Measurements from ENCODE around the gene MCF2L. TPM values are rescaled to one million over a fixed set of nuclear protein-coding genes. Genes with fewer than 3 reads are reported as not detected.

MCF2L gene
- total RNA-seq, 3 donors from 2014 or later, result 33.4 to 77.3 (median 38.6) TPM

DNA sequence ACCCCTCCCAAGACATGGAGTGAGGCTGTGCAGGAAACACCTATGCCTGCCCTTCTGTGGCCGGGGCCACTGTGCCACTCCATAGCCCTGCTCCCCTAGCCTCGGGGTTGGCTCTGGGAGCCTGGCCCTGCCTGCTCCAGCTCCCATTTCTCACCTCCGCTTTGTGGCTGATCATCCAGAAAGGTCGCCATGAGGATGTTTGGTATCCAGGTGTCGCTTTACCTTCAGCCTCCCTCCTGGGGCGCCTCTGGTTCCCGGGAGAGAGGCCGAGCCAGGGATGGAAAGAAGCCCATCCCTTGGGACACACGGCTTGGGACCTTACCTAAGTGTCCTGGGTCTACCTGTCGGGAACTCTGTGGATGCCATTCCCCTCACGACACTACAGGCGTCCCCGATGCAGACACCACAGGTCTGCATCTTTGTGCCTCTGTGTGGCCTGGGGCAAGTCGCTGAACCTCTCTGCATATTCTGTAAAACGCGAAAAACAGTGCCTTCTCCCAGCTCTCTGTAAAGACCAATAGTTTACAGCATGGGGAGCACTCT, 3.4 kb upstream of the MCF2L start:
- intact Hi-C loops (cut with DNase I; ENCODE audit: low total_unique reads), result no loop called here
- Histone ChIP-seq H3K9me3 (no peaks in the 10 kb centered on the region), H3K4me3 (no peak overlapping the region), H3K4me1 (no peaks in the 10 kb centered on the region), H3K27me3 (no peaks in the 10 kb centered on the region), H3K27ac (peak overlapping the region in 1 of 2 donors; percentile 66), H3K36me3 (no peaks in the 10 kb centered on the region)
- TF ChIP-seq POLR2AphosphoS5 (IDR thresholded peaks at IDR 0.05) (no peak), POLR2A (IDR thresholded peaks at IDR 0.05) (no peak)
- TF ChIP-seq, protein P1, sequence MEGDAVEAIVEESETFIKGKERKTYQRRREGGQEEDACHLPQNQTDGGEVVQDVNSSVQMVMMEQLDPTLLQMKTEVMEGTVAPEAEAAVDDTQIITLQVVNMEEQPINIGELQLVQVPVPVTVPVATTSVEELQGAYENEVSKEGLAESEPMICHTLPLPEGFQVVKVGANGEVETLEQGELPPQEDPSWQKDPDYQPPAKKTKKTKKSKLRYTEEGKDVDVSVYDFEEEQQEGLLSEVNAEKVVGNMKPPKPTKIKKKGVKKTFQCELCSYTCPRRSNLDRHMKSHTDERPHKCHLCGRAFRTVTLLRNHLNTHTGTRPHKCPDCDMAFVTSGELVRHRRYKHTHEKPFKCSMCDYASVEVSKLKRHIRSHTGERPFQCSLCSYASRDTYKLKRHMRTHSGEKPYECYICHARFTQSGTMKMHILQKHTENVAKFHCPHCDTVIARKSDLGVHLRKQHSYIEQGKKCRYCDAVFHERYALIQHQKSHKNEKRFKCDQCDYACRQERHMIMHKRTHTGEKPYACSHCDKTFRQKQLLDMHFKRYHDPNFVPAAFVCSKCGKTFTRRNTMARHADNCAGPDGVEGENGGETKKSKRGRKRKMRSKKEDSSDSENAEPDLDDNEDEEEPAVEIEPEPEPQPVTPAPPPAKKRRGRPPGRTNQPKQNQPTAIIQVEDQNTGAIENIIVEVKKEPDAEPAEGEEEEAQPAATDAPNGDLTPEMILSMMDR (IDR thresholded peaks at IDR 0.05), result no peak
- DNase-seq (ENCODE audit: low spot score in 2 of 2), result peak in 1 of 2 donors; percentile 19

DNA sequence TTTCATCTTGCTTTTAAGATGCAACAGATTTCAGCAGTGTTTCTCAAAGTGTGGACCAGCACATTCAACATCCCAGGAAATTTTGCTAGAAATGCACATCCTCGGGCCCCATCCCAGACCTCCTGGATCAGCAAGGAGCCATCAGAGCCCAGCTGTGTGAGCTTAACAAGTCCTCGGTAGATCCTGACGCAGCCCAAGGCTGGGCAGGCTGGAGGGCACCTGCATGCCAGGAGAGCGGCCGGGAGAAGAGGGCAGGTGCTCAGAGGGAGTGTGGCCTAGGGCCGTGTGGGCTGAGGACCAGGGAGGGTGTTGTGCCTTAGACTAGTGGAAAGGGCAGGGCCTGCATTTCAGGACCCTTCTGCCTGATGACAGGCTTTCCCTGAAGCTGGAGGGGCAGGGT, 2.2 kb upstream of the MCF2L start:
- Histone ChIP-seq H3K9me3 (no peaks in the 10 kb centered on the region), H3K4me3 (no peak overlapping the region), H3K27me3 (no peaks in the 10 kb centered on the region), H3K36me3 (no peaks in the 10 kb centered on the region), H3K4me1 (no peaks in the 10 kb centered on the region), H3K27ac (no peak overlapping the region)
- intact Hi-C loops (cut with DNase I; ENCODE audit: low total_unique reads), result no loop called here
- peak in 1 of 2 donors; percentile 33 for DNase-seq (ENCODE audit: low spot score in 2 of 2)
- TF ChIP-seq POLR2A (IDR thresholded peaks at IDR 0.05), result no peak
- TF ChIP-seq, protein P1 (IDR thresholded peaks at IDR 0.05), result no peak
- no peak for TF ChIP-seq POLR2AphosphoS5 (IDR thresholded peaks at IDR 0.05)

DNA sequence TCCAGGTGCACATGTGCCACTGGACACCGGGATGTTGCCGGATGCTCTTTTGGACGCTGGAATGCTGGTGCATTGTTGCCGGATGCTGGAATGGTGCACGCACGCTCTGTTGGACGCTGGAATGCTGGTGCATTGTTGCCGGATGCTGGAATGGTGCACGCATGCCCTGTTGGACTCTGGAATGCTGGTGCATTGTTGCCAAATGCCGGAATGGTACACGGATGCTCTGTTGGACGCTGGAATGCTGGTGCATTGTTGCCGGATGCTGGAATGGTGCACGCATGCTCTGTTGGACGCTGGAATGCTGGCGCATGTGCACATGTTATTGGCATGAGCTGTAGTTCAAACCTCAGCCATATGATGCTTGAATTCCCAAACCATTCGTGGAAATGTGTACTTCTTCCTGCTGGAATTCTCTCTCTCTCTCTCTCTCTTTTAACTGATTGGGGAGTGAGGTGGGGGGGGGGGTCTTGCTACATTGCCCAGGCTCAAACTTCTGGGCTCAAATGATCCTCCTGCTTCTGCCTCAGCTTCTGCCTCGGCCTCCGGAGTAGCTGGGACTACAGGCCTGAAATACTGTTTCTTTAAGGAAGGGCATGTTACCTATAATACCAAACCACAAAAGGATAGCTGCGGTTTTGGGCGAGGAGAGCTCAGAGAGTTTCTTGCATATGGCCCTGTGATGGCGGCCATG, 1.2 kb upstream of the MCF2L start:
- peak in 1 of 2 donors; percentile 22 for DNase-seq (ENCODE audit: low spot score in 2 of 2)
- no peak for TF ChIP-seq POLR2A (IDR thresholded peaks at IDR 0.05)
- TF ChIP-seq, protein P1 (IDR thresholded peaks at IDR 0.05), result no peak
- TF ChIP-seq POLR2AphosphoS5 (IDR thresholded peaks at IDR 0.05), result no peak
- H3K27ac ChIP-seq, result peak overlapping the region in 1 of 2 donors; percentile 88
- H3K27me3 ChIP-seq, result no peaks in the 10 kb centered on the region
- no peaks in the 10 kb centered on the region for H3K36me3 ChIP-seq
- H3K9me3 ChIP-seq, result no peaks in the 10 kb centered on the region
- intact Hi-C loops (cut with DNase I; ENCODE audit: low total_unique reads), result no loop called here
- H3K4me3 ChIP-seq, result peak overlapping the region; percentile 31 to 89 (median 61)
- no peaks in the 10 kb centered on the region for H3K4me1 ChIP-seq

DNA sequence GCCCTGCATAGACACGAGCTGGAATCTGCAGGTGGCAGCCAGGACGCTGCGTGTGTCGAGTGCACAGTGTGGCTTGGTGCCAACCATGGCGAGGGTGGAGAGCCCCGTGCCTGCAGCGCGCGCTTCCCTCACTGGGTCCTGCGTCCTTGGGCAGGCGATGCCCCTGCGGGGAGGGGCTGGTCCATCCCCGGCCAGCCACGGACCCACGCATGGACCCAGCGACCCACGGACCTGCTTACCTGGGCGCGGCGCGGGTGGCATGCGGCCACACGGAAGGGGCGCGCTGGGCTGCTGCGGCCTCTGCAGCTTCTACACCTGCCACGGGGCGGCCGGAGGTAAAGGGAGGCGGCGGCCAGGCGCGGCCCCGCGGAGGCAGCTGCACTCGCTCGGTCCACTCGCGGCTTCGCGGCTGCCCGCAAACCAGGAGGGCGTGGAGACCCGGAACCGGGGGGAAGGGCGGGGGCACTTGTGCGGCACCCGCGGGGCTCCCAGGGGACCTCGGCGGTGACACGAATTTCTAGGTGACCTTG, 569 bp upstream of the MCF2L start:
- Histone ChIP-seq H3K4me3 (peak overlapping the region; percentile 31 to 89 (median 61)), H3K4me1 (no peaks in the 10 kb centered on the region), H3K27ac (peak overlapping the region; percentile 74 to 88), H3K27me3 (no peaks in the 10 kb centered on the region), H3K36me3 (no peaks in the 10 kb centered on the region), H3K9me3 (no peaks in the 10 kb centered on the region)
- DNase-seq (ENCODE audit: low spot score in 2 of 2), result peak; percentile 35 to 69
- TF ChIP-seq POLR2AphosphoS5 (IDR thresholded peaks at IDR 0.05), result no peak
- TF ChIP-seq, protein P1 (IDR thresholded peaks at IDR 0.05), result peak in 1 of 3 donors; percentile 46
- intact Hi-C loops (cut with DNase I; ENCODE audit: low total_unique reads), result no loop called here

DNA sequence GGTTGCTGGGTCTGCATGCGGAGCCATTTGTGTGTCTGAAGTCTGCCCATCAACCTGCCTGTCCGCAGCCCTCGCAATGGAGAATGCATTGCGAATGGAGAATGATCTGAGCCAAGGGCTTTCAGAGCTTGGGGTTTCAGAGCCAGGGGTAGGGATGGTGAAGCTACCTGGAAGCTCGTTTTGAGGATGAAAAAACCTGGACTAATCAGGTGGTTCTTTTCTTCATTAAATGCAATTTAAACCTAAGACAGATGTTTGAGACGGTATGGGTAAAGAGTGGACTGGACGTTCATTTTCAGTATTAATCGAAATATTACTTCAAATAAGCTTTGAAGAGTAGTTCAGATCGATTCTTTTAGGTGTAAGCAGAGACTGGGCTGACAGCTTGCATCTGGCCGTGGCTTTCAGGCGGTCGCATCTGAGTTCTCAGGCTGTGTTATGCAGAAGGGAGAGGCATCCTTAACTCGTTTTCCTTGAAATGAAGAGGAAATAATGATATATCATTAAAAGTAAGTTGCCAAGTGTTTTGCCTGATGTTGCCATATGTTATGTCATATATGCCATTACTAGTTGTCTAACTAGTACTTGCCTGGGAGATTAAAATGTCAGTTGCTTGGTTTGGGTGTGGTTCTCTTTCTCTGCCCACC, 801 bp downstream of the MCF2L start:
- intact Hi-C loops (cut with DNase I; ENCODE audit: low total_unique reads), result no loop called here
- H3K9me3 ChIP-seq, result no peaks in the 10 kb centered on the region
- no peak for TF ChIP-seq POLR2AphosphoS5 (IDR thresholded peaks at IDR 0.05)
- TF ChIP-seq, protein P1 (IDR thresholded peaks at IDR 0.05), result no peak
- TF ChIP-seq POLR2A (IDR thresholded peaks at IDR 0.05), result no peak
- no peaks in the 10 kb centered on the region for H3K27me3 ChIP-seq
- no peak for DNase-seq (ENCODE audit: low spot score in 2 of 2)
- peak overlapping the region; percentile 74 to 88 for H3K27ac ChIP-seq
- no peaks in the 10 kb centered on the region for H3K36me3 ChIP-seq
- no peaks in the 10 kb centered on the region for H3K4me1 ChIP-seq
- H3K4me3 ChIP-seq, result peak overlapping the region; percentile 31 to 89 (median 61)

Measured in breast epithelium (tissue), 4 donors.